Progenitor cell of endocrine pancreas (in vitro differentiated cells): ENCODE data around the gene PRM3. TPM values are rescaled to one million over a fixed set of nuclear protein-coding genes. Genes with fewer than 3 reads are reported as not detected.
A peak's percentile ranks its signal among the peaks of the same experiment; 100 is the strongest.

Experiments used
- DNase-seq: peaks from one replicate; pipeline ENCODE4 v3.0.0; 2021; ENCODE audit warnings: low spot score; ENCODE audit not compliant: unreplicated experiment
- H3K27ac Mint-ChIP-seq: 2 replicates; pipeline ENCODE4 v1.8.0; 2021; ENCODE audit warnings: mild to moderate bottlenecking, moderate library complexity, mixed read lengths
- H3K27me3 Mint-ChIP-seq: 2 replicates; pipeline ENCODE4 v1.8.0; 2021; ENCODE audit warnings: mixed read lengths
- H3K36me3 Mint-ChIP-seq: 2 replicates; pipeline ENCODE4 v1.8.0; 2022; ENCODE audit warnings: mixed read lengths; ENCODE audit not compliant: insufficient read depth
- H3K4me1 Mint-ChIP-seq: 2 replicates; pipeline ENCODE4 v1.8.0; 2021; ENCODE audit warnings: low read depth, mixed read lengths
- H3K4me3 Mint-ChIP-seq: 2 replicates; pipeline ENCODE4 v1.8.0; 2021; ENCODE audit warnings: low read depth, mild to moderate bottlenecking, moderate library complexity, mixed read lengths
- H3K9me3 Mint-ChIP-seq: 2 replicates; pipeline ENCODE4 v1.8.0; 2021; ENCODE audit warnings: low read depth, mixed read lengths
- total RNA-seq: library from RNA; stranded (reverse); gene quantifications from 2 replicates; pipeline ENCODE4 v1.2.1, GENCODE V29; 2021
- TF ChIP-seq, protein P1 (sequence below): fragments of 200-600 bp; sonication (generic); IDR thresholded peaks from one replicate; pipeline ENCODE4 v1.5.0; 2021; ENCODE audit warnings: antibody characterized with exemption, mild to moderate bottlenecking; ENCODE audit not compliant: unreplicated experiment

The PRM3 gene
- total RNA-seq, 1 donor from 2014 or later, result not detected

DNA sequence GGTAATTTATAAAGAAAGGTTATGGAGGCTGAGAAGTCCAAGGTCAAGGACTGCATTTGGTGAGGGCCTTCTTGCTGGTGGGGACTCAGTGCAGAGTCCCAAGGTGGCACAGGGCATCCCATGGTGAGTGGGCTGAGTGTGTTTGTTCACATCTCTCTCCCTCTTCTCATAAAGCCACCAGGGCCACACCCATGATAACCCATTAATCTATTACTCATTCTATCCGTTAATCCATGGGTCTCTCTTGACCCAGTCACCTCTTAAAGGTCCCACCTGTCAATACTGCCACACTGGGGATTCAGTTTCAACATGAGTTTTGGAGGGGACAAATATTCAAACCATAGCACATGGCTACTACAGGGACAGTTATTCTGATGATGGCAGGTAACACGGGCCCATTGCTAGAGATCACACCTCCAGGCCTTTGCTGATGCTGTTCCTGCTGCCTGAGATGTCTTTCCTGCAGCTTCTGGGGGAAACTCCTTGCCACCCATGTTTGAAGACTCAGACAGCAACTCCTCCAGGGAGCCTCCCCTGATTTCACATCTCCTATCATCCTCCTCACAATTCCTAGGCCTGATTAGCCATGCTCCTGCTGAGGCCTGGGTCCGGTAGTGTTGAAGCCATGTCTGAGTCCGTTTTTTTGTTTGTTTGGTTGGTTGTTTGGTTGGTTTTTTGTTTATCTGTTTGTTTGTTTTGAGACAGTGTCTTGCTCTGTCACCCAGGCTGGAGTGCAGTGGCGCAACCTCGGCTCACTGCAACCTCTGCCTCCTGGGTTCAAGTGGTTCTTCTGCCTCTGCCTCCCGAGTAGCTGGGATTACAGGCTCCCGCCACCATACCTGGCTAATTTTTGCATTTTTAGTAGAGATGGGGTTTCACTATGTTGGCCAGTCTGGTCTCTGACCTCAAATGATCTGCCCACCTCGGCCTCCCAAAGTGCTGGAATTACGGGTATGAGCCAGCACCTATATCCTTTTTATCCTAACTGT, 33.5 kb downstream of the PRM3 start:
- Mint-ChIP-seq H3K4me3 (no peak overlapping the region), H3K27ac (no peak overlapping the region), H3K27me3 (peaks cover under 1% of the 10 kb centered on the region), H3K36me3 (no peaks in the 10 kb centered on the region), H3K9me3 (no peaks in the 10 kb centered on the region), H3K4me1 (no peaks in the 10 kb centered on the region)
- TF ChIP-seq, protein P1, sequence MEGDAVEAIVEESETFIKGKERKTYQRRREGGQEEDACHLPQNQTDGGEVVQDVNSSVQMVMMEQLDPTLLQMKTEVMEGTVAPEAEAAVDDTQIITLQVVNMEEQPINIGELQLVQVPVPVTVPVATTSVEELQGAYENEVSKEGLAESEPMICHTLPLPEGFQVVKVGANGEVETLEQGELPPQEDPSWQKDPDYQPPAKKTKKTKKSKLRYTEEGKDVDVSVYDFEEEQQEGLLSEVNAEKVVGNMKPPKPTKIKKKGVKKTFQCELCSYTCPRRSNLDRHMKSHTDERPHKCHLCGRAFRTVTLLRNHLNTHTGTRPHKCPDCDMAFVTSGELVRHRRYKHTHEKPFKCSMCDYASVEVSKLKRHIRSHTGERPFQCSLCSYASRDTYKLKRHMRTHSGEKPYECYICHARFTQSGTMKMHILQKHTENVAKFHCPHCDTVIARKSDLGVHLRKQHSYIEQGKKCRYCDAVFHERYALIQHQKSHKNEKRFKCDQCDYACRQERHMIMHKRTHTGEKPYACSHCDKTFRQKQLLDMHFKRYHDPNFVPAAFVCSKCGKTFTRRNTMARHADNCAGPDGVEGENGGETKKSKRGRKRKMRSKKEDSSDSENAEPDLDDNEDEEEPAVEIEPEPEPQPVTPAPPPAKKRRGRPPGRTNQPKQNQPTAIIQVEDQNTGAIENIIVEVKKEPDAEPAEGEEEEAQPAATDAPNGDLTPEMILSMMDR, result no peak
- no peak for DNase-seq

DNA sequence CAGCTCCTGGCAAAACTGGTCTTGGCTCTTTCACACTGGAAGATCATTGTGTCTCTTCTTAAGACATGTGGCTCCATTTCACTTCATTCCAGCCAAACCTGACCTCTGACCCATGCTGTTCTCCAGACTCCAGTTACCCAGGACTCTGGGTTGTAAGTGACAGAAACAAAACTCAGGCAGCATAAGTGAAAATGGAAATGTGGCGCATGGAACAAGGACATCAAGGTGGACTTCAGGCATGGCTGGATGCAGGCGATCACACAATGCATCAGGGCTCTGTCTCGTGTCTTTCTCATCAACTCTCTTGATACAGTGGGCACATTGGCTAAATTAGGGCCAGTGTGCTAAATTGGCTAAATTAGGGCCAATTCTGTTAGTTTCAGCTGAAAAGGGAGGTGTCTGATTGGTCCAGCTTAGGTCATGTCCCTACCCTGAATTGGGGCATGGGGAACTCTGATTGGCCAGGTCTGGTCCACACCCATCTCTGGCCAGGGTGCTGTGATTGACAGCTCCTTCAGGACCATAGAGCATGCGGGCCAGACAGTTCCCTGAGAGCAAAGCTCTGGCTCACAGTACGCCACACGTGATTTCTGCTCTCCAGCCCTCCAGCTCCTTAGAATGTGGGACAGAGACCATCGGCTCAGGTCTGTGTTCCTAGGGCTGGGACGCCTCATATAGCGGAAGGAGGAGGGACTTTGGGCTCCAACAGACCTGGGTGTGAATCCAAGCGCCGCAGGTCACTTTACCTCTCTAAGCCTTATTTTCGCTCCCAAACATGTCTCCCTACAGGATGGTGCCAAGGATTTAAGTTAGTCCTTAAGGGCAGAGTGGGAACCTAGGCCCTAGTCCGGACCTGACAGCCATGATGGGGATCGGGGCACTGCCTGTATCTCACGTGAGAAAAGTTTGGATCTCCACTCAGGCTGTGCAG, 34.9 kb downstream of the PRM3 start:
- no peak overlapping the region for H3K4me3 Mint-ChIP-seq
- H3K27ac Mint-ChIP-seq, result no peak overlapping the region
- H3K27me3 Mint-ChIP-seq, result no peaks in the 10 kb centered on the region
- no peaks in the 10 kb centered on the region for H3K9me3 Mint-ChIP-seq
- no peaks in the 10 kb centered on the region for H3K4me1 Mint-ChIP-seq
- DNase-seq, result no peak
- H3K36me3 Mint-ChIP-seq, result no peaks in the 10 kb centered on the region
- TF ChIP-seq, protein P1, result no peak

DNA sequence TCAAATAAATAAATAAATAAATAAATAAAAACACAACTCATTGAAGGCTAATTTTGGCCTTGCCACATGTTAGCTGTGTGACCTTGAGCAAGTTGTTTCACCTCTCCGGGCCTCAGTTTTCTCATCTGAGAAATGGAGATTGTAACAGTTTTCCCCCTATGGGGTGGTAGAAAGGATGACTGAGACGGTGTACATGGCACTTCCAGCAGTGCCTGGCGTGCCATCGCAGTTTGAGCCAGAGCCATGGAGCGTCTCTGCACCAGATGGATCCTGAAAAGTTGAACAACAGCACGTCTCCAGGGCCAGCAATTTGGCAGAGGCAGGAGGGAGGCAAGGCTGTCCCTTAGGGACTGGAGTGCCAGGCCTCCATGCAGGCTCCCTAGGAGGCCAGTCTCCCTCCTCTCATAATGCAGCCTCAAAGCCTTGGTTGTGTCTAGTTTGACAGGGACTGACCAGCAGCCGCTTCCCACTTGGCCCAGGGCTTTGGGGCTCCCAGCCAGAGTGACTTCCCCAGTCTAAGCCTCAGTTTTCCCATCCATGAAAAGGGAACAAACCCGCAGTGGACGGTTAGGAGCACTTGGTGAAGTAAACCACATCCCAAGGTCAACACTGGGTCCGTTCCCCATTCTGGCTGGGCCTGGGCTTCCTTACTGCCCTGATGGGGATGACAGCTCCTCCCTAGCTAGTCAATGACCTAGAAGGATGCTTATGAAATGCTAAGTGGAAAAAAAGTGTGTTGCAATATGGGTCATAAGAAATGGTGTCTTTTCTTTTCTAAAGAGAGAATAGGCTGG, 36.8 kb downstream of the PRM3 start:
- Mint-ChIP-seq H3K4me3 (no peak overlapping the region), H3K27me3 (no peaks in the 10 kb centered on the region), H3K4me1 (no peaks in the 10 kb centered on the region), H3K27ac (no peak overlapping the region), H3K9me3 (no peaks in the 10 kb centered on the region), H3K36me3 (no peaks in the 10 kb centered on the region)
- TF ChIP-seq, protein P1, result no peak
- no peak for DNase-seq

DNA sequence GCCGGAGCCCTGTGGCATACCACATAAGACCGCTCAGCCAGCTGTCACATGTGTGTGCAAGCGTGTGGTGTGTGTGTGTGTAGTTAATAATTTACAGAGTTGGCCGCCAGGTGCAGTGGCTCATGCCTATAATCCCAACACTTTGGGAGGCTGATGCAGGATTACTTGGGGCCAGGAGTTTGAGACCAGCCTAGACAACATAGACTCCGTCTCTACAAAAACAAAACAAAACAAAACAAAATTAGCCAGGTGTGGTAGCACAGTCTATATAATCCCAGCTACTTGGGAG, 37.8 kb downstream of the PRM3 start:
- no peaks in the 10 kb centered on the region for H3K36me3 Mint-ChIP-seq
- H3K27me3 Mint-ChIP-seq, result peaks cover 3% of the 10 kb centered on the region
- H3K4me1 Mint-ChIP-seq, result no peaks in the 10 kb centered on the region
- no peak for DNase-seq
- H3K9me3 Mint-ChIP-seq, result no peaks in the 10 kb centered on the region
- TF ChIP-seq, protein P1, result no peak
- H3K4me3 Mint-ChIP-seq, result no peak overlapping the region
- peak overlapping the region; percentile 67 for H3K27ac Mint-ChIP-seq
